Activated naive CD4-positive, alpha-beta T cell treated with anti-CD3 and anti-CD28 coated beads, Interleukin-2, amount 50 U/mL, for 24 hours (primary cell): ENCODE measurements around the gene IL4I1.
"Not testable (repeated sequence)": the region's sequence is repeated elsewhere in the genome, so short reads cannot be mapped to it uniquely, and the experiment has no call there.

Experiments
- H3K27ac Mint-ChIP-seq: one replicate; pipeline ENCODE4 v1.8.0; 2021; ENCODE audit warnings: mild to moderate bottlenecking, mixed read lengths
- H3K27me3 Mint-ChIP-seq: one replicate; pipeline ENCODE4 v1.8.0; 2021; ENCODE audit warnings: mixed read lengths
- H3K36me3 Mint-ChIP-seq: one replicate; pipeline ENCODE4 v1.8.0; 2021; ENCODE audit warnings: mixed read lengths
- H3K4me1 Mint-ChIP-seq: one replicate; pipeline ENCODE4 v1.8.0; 2021; ENCODE audit warnings: mixed read lengths
- H3K4me3 Mint-ChIP-seq: one replicate; pipeline ENCODE4 v1.8.0; 2021; ENCODE audit warnings: mild to moderate bottlenecking, mixed read lengths
- H3K9me3 Mint-ChIP-seq: one replicate; pipeline ENCODE4 v1.8.0; 2021; ENCODE audit warnings: mixed read lengths

The IL4I1 gene

GRCh38 chr19:49896863-49897621 lies at the start of gene IL4I1:
TSS of gene IL4I1 (minus strand) at chr19:49896887. CDS start at chr19:49896160, 727 bp downstream.
- H3K4me1 Mint-ChIP-seq = peaks cover 21% of the 10 kb centered on the region
- H3K36me3 Mint-ChIP-seq = no peaks in the 10 kb centered on the region
- peak within 1 kb of the TSS; percentile 72 for H3K4me3 Mint-ChIP-seq
- no peaks in the 10 kb centered on the region for H3K9me3 Mint-ChIP-seq
- H3K27ac Mint-ChIP-seq = peak within 1 kb of the TSS; percentile 85
- H3K27me3 Mint-ChIP-seq = no peaks in the 10 kb centered on the region

- Mint-ChIP-seq H3K36me3 (no peaks in the 10 kb centered on the region), H3K4me1 (no peaks in the 10 kb centered on the region), H3K9me3 (no peaks in the 10 kb centered on the region), H3K4me3 (no peak overlapping the region), H3K27ac (peak overlapping the region; percentile 46), H3K27me3 (peaks cover 3% of the 10 kb centered on the region)
Observed at GRCh38 chr19:49946415-49946814, 49.7 kb upstream of the IL4I1 start.

GRCh38 chr19:49944567-49944966 lies 47.9 kb upstream of the IL4I1 start:
- H3K9me3 Mint-ChIP-seq, H3K27ac Mint-ChIP-seq, H3K4me3 Mint-ChIP-seq, H3K27me3 Mint-ChIP-seq, H3K36me3 Mint-ChIP-seq, H3K4me1 Mint-ChIP-seq: not testable (repeated sequence)

DNA sequence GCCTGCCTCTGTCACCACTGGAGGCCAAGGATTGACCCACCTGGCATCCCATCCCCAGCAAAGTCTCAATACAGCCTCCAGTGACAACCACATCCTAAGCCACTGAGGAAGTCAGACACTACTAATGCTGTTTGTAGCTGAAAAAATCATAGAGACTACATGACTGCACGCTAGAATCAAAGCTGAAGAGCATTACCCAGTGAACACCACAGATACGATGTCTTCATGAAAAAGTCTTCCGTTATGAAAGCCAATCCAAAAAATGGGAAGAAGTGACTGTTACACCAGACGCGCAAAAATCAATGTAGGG lies 43.8 kb upstream of the IL4I1 start:
- Mint-ChIP-seq H3K4me3 (no peak overlapping the region), H3K9me3 (no peaks in the 10 kb centered on the region), H3K27ac (no peak overlapping the region), H3K36me3 (no peaks in the 10 kb centered on the region), H3K4me1 (peaks cover 3% of the 10 kb centered on the region), H3K27me3 (no peaks in the 10 kb centered on the region)

DNA sequence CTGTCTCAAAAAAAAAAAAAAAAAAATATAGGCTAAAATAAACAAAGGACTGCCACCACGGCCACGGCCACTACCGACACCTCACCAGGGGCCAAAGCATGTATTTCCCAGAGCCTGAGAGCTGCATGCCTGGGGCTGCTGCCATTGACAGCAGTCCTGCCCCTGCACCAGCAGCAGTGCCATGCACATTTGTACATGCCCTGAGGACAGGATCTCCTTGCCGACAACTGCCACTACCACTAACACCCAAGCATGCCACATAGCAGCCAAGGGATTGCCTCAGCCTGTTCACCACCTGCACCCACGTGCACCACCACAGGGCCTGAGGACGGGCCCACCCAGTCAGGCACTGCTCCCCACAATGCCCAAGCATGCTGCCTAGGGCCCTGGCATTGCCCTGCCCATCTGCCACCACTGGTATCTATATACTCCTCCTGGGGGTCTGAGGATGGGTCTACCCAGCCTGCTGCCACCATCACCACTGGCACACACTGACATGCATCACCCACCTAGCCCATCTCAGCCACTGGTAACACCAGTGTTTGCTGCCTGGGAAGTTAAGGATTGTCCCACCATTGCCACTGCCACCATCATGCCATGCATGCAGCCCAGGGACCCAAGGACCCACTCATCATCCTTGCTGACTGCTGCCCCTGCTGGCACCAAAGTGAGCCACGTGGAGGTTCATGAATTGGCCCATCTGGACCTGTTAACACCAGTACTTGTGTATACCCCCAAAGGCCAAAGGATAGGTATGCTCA lies 43.2 kb upstream of the IL4I1 start:
- Mint-ChIP-seq H3K27ac (no peak overlapping the region), H3K36me3 (no peaks in the 10 kb centered on the region), H3K9me3 (no peaks in the 10 kb centered on the region), H3K4me3 (no peak overlapping the region), H3K27me3 (no peaks in the 10 kb centered on the region), H3K4me1 (peaks cover 3% of the 10 kb centered on the region)

GRCh38 chr19:49938662-49939061 lies 42.0 kb upstream of the IL4I1 start:
- H3K4me3 Mint-ChIP-seq = no peak overlapping the region
- H3K4me1 Mint-ChIP-seq = peaks cover 6% of the 10 kb centered on the region
- no peaks in the 10 kb centered on the region for H3K36me3 Mint-ChIP-seq
- H3K27me3 Mint-ChIP-seq = no peaks in the 10 kb centered on the region
- H3K27ac Mint-ChIP-seq = no peak overlapping the region
- H3K9me3 Mint-ChIP-seq = no peaks in the 10 kb centered on the region

GRCh38 chr19:49937750-49938381 lies 41.2 kb upstream of the IL4I1 start:
- Mint-ChIP-seq H3K9me3 (no peaks in the 10 kb centered on the region), H3K4me1 (peaks cover 14% of the 10 kb centered on the region), H3K4me3 (no peak overlapping the region), H3K27ac (no peak overlapping the region), H3K36me3 (no peaks in the 10 kb centered on the region), H3K27me3 (no peaks in the 10 kb centered on the region)

DNA sequence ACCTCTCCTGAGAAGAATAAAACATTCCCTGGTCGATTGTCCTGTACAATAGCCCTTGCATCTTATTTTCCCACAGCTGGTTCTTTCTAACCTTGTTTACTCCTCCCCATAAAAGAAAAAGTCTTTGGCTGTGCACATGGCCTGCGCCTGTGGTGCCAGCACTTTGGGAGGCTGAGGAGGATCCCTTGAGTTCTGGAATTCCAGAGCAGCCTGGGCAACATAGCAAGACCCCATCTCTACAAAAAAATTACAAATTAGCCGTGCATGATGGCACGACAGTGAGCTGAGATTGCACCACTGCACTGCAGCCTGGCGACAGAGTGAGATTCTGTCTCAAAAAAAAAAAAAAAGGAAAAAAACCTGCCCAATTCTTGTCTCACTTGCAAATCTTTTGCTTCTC lies 39.9 kb upstream of the IL4I1 start:
- no peaks in the 10 kb centered on the region for H3K27me3 Mint-ChIP-seq
- peak overlapping the region; percentile 3 for H3K27ac Mint-ChIP-seq
- peaks cover 24% of the 10 kb centered on the region for H3K4me1 Mint-ChIP-seq
- peaks cover 6% of the 10 kb centered on the region for H3K36me3 Mint-ChIP-seq
- H3K9me3 Mint-ChIP-seq = no peaks in the 10 kb centered on the region
- H3K4me3 Mint-ChIP-seq = no peak overlapping the region

- H3K4me1 Mint-ChIP-seq = peaks cover 39% of the 10 kb centered on the region
- peak overlapping the region; percentile 65 for H3K4me3 Mint-ChIP-seq
- peaks cover 1% of the 10 kb centered on the region for H3K27me3 Mint-ChIP-seq
- no peak overlapping the region for H3K27ac Mint-ChIP-seq
- H3K9me3 Mint-ChIP-seq = no peaks in the 10 kb centered on the region
- H3K36me3 Mint-ChIP-seq = peaks cover 17% of the 10 kb centered on the region
Observed at GRCh38 chr19:49933643-49934042, 37.0 kb upstream of the IL4I1 start.

DNA sequence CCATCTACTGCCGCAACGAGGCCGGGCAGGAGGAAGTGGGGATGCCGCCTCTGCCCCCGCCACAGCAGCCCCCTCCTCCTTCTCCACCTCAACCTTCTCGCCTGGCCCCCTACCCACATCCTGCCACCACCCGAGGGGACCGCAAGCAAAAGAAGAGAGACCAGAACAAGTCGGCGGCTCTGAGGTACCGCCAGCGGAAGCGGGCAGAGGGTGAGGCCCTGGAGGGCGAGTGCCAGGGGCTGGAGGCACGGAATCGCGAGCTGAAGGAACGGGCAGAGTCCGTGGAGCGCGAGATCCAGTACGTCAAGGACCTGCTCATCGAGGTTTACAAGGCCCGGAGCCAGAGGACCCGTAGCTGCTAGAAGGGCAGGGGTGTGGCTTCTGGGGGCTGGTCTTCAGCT lies 36.0 kb upstream of the IL4I1 start:
- Mint-ChIP-seq H3K9me3 (no peaks in the 10 kb centered on the region), H3K27me3 (peaks cover 1% of the 10 kb centered on the region), H3K4me3 (no peak overlapping the region), H3K4me1 (peaks cover 43% of the 10 kb centered on the region), H3K27ac (no peak overlapping the region), H3K36me3 (peaks cover 20% of the 10 kb centered on the region)

- peaks cover 50% of the 10 kb centered on the region for H3K4me1 Mint-ChIP-seq
- peaks cover 1% of the 10 kb centered on the region for H3K27me3 Mint-ChIP-seq
- H3K27ac Mint-ChIP-seq = no peak overlapping the region
- peaks cover 24% of the 10 kb centered on the region for H3K36me3 Mint-ChIP-seq
- peak overlapping the region; percentile 63 for H3K4me3 Mint-ChIP-seq
- no peaks in the 10 kb centered on the region for H3K9me3 Mint-ChIP-seq
Observed at GRCh38 chr19:49932041-49932451, 35.4 kb upstream of the IL4I1 start.

- no peaks in the 10 kb centered on the region for H3K9me3 Mint-ChIP-seq
Observed at GRCh38 chr19:49931293-49932040, 34.8 kb upstream of the IL4I1 start.

DNA sequence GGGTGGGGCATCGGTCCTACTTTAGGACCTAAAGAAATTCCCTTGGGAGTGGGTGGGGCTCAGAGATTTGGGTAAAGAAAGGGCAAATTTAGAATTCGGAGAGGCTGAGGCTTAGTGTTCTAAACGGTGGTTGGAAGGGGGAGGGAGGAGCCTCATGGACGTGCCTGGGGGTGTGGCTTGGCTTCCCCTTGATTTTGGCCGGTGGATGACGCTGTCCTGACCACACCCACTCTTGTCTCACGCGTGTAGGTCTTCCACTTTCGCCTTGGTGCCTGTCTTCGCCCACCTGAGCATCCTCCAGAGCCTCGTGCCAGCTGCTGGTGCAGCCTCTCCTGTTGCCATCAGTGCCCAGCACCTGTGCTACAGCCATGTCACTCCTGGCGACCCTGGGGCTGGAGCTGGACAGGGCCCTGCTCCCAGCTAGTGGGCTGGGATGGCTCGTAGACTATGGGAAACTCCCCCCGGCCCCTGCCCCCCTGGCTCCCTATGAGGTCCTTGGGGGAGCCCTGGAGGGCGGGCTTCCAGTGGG lies 33.9 kb upstream of the IL4I1 start:
- Mint-ChIP-seq H3K4me1 (peaks cover 58% of the 10 kb centered on the region), H3K9me3 (no peaks in the 10 kb centered on the region), H3K27me3 (peaks cover 1% of the 10 kb centered on the region), H3K4me3 (peak overlapping the region; percentile 45), H3K36me3 (peaks cover 24% of the 10 kb centered on the region), H3K27ac (peak overlapping the region; percentile 8)

More at GRCh38 chr19:49931293-49932040, 34.8 kb upstream of the IL4I1 start:
- Mint-ChIP-seq H3K27ac (no peak overlapping the region), H3K36me3 (peaks cover 24% of the 10 kb centered on the region), H3K4me3 (peak overlapping the region; percentile 63), H3K27me3 (peaks cover 1% of the 10 kb centered on the region), H3K4me1 (peaks cover 54% of the 10 kb centered on the region)

DNA sequence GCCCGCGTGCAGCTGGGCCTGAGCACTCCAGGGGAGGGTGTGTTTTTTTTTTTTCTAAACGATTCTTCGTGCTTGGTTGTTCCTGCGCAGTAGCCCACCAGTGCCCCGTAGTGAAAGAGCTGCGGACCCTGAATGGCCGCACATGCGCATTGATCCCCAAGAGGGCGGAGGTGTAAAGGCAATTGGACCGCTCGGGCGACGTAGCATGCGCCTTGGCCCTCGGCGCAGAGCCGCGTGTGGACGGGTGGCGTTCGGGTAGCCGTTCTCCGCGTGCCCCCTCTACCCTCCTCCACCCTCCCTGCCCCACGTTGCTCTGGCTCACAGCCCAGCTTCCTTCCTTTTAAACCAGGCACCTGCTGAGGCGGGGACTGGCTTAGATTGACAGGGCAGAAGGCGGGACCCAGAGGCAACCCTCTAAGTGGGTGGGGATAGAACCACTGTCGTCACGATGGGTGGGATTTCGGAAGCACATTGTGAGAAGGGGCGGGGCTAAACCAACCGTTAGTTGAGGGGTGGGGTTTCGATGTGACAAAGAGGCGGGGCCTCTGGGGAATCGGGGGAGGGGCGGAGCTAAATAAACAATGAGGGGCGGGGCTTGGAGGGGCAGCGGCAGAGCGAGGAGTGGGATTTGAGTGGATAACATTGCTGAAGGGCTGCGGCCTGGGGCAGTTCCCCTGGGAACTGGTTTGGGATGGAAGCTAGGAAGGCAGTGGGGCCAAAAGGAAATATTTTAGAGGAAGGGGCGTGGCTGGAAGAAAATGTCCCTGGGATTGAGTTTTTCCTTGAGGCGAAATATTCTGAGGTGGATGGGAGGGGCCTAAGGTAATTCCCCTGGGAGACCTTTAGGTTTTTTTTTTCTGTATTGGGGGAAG lies 33.2 kb upstream of the IL4I1 start:
- Mint-ChIP-seq H3K4me1 (peaks cover 62% of the 10 kb centered on the region), H3K9me3 (no peaks in the 10 kb centered on the region), H3K36me3 (peaks cover 27% of the 10 kb centered on the region), H3K4me3 (peak overlapping the region; percentile 95), H3K27ac (peak overlapping the region; percentile 100), H3K27me3 (peaks cover 1% of the 10 kb centered on the region)
